ENCODE data around the gene DOCK6.

GRCh38 chr19:11265177-11265784, 3.0 kb upstream of the DOCK6 start:
- TF ChIP-seq CTCF (IDR thresholded peaks at IDR 0.05) = no peak
- TF ChIP-seq NFYB (CRISPR knock-in tag; conservative IDR thresholded peaks at IDR 0.05; ENCODE audit: low read depth) = no peak
- TF ChIP-seq MAX (CRISPR knock-in tag; IDR thresholded peaks at IDR 0.05) = no peak

Data from WTC11 (cell line).